ENCODE results near the gene ABHD17C.

The ABHD17C gene

GRCh38 chr15:80689294-80689693 lies 5.8 kb upstream of the ABHD17C start:
- no peak for DNase-seq (ENCODE audit: low read depth in 1 of 2, low spot score in 1 of 2)

GRCh38 chr15:80689716-80690115 lies 5.4 kb upstream of the ABHD17C start:
- DNase-seq (ENCODE audit: low read depth in 1 of 2, low spot score in 1 of 2): no peak

GRCh38 chr15:80691575-80691974 lies 3.5 kb upstream of the ABHD17C start:
- no peak for DNase-seq (ENCODE audit: low read depth in 1 of 2, low spot score in 1 of 2)

GRCh38 chr15:80693682-80694610 lies 1.2 kb upstream of the ABHD17C start:
- DNase-seq (ENCODE audit: low read depth in 1 of 2, low spot score in 1 of 2): no peak

GRCh38 chr15:80694611-80695098 lies 455 bp upstream of the ABHD17C start:
- peak in 1 of 2 donors; percentile 12 for DNase-seq (ENCODE audit: low read depth in 1 of 2, low spot score in 1 of 2)

- no peak for DNase-seq (ENCODE audit: low read depth in 1 of 2, low spot score in 1 of 2)
These were observed 976 bp downstream of the ABHD17C start for GRCh38 chr15:80695911-80696661.

GRCh38 chr15:80697075-80697685 lies 2.1 kb downstream of the ABHD17C start:
- DNase-seq (ENCODE audit: low read depth in 1 of 2, low spot score in 1 of 2): no peak

GRCh38 chr15:80698676-80699075 lies 3.6 kb downstream of the ABHD17C start:
- DNase-seq (ENCODE audit: low read depth in 1 of 2, low spot score in 1 of 2): no peak

- no peak for DNase-seq (ENCODE audit: low read depth in 1 of 2, low spot score in 1 of 2)
These were observed 4.9 kb downstream of the ABHD17C start for GRCh38 chr15:80699981-80700380.

GRCh38 chr15:80701676-80702311 lies 6.7 kb downstream of the ABHD17C start:
- DNase-seq (ENCODE audit: low read depth in 1 of 2, low spot score in 1 of 2): no peak

GRCh38 chr15:80703081-80703480 lies 8.0 kb downstream of the ABHD17C start:
- DNase-seq (ENCODE audit: low read depth in 1 of 2, low spot score in 1 of 2): no peak

GRCh38 chr15:80703965-80704364 lies 8.9 kb downstream of the ABHD17C start:
- DNase-seq (ENCODE audit: low read depth in 1 of 2, low spot score in 1 of 2): no peak

- no peak for DNase-seq (ENCODE audit: low read depth in 1 of 2, low spot score in 1 of 2)
These were observed 11.1 kb downstream of the ABHD17C start for GRCh38 chr15:80706161-80706560.

GRCh38 chr15:80709542-80709941 lies 14.4 kb downstream of the ABHD17C start:
- DNase-seq (ENCODE audit: low read depth in 1 of 2, low spot score in 1 of 2): no peak

GRCh38 chr15:80710635-80711554 lies 15.8 kb downstream of the ABHD17C start:
- no peak for DNase-seq (ENCODE audit: low read depth in 1 of 2, low spot score in 1 of 2)

GRCh38 chr15:80711886-80712285 lies 16.8 kb downstream of the ABHD17C start:
- DNase-seq (ENCODE audit: low read depth in 1 of 2, low spot score in 1 of 2): no peak

- DNase-seq (ENCODE audit: low read depth in 1 of 2, low spot score in 1 of 2): no peak
These were observed 17.8 kb downstream of the ABHD17C start for GRCh38 chr15:80712956-80713355.

- no peak for DNase-seq (ENCODE audit: low read depth in 1 of 2, low spot score in 1 of 2)
These were observed 26.4 kb downstream of the ABHD17C start for GRCh38 chr15:80721476-80721875.

GRCh38 chr15:80722811-80723210 lies 27.7 kb downstream of the ABHD17C start:
- DNase-seq (ENCODE audit: low read depth in 1 of 2, low spot score in 1 of 2): no peak

- no peak for DNase-seq (ENCODE audit: low read depth in 1 of 2, low spot score in 1 of 2)
These were observed 32.1 kb downstream of the ABHD17C start for GRCh38 chr15:80727196-80727595.
